Esophagus squamous epithelium (tissue), 5 donors: ENCODE results near the gene FRMD7. TPM values are rescaled to one million over a fixed set of nuclear protein-coding genes. Genes with fewer than 3 reads are reported as not detected.

ENCODE experiments used
- DNase-seq: peaks from one replicate; lab custom pipeline; 2025; lab: John Stamatoyannopoulos, UW
- H3K27ac ChIP-seq, 4 donors: fragments of 200-600 bp; sonication (generic); one replicate each; pipeline ENCODE4 v1.5.1; 2016 to 2019; ENCODE audit warnings: mild to moderate bottlenecking in 1 of 4
- H3K27me3 ChIP-seq, 4 donors: fragments of 200-600 bp; sonication (generic); 1 replicate in 3 of 4; 2 replicates in 1 of 4; pipeline versions ENCODE4 v1.5.1 to v1.6.0; 2017 to 2021; ENCODE audit warnings: antibody characterized with exemption in 1 of 4
- H3K36me3 ChIP-seq, 3 donors: fragments of 200-600 bp; sonication (generic); one replicate each; pipeline ENCODE4 v1.5.1; 2016 to 2019
- H3K4me1 ChIP-seq, 3 donors: fragments of 200-600 bp; sonication (generic); one replicate each; pipeline ENCODE4 v1.5.1; 2017 to 2019
- H3K4me3 ChIP-seq, 4 donors: fragments of 200-600 bp; sonication (generic); 1 replicate in 3 of 4; 2 replicates in 1 of 4; pipeline ENCODE4 v1.5.1; 2016 to 2019; ENCODE audit warnings: mild to moderate bottlenecking in 2 of 4, moderate library complexity in 1 of 4
- H3K9me3 ChIP-seq, 3 donors: fragments of 200-600 bp; sonication (generic); one replicate each; pipeline ENCODE4 v1.5.1; 2016 to 2019
- CTCF ChIP-seq, 6 experiments: fragments of 450-650 bp in 4 of 6; fragments of 200-600 bp in 2 of 6; sonication (generic) in 2 of 6; IDR thresholded peaks; one replicate each; pipeline ENCODE4 v1.5.1; 2016 to 2019; ENCODE audit warnings: antibody characterized with exemption in 6 of 6, mild to moderate bottlenecking in 4 of 6, moderate library complexity in 4 of 6
- POLR2A ChIP-seq, 4 donors: fragments of 450-650 bp; IDR thresholded peaks; one replicate each; pipeline ENCODE4 v1.6.1; 2017; ENCODE audit warnings: antibody characterized with exemption in 4 of 4, mild to moderate bottlenecking in 4 of 4, moderate library complexity in 3 of 4
- WGBS, 2 donors: methylation state at CpG; one replicate each; pipeline ENCODE4 v1.1.5; 2018; 5-methylcytosine and 5-hydroxymethylcytosine counted together
- intact Hi-C: fragments of 100-400 bp; cut with DNase I; formaldehyde crosslinking; loops from one replicate; pipeline ENCODE4 v1.15.0; 2022
- total RNA-seq, 4 donors: library from RNA; depleted of rRNA; stranded (reverse); fragments of >200 nt; gene quantifications; one replicate each; pipeline ENCODE4 v1.1.0, GENCODE V29; 2016
- donor health status: DM: yes; HTN: yes; CAD: no.

FRMD7 gene
- total RNA-seq, 4 donors from 2014 or later = not detected

- no peak for TF ChIP-seq POLR2A (IDR thresholded peaks at IDR 0.05)
- TF ChIP-seq CTCF (IDR thresholded peaks at IDR 0.05) = no peak
- DNase-seq = no peak
- intact Hi-C loops = no loop called here
- H3K36me3 ChIP-seq = peaks cover 0 to 7% (median 0%) of the 10 kb centered on the region in 3 donors
- H3K27me3 ChIP-seq = peaks cover 0 to 3% (median 0%) of the 10 kb centered on the region in 4 donors
- H3K27ac ChIP-seq = no peak overlapping the region
- H3K4me3 ChIP-seq = no peak overlapping the region
- 50 to 60% methylated on average over 1 of the region's 1 CpG for WGBS, 2 donors
- no peaks in the 10 kb centered on the region for H3K4me1 ChIP-seq
- H3K9me3 ChIP-seq = no peaks in the 10 kb centered on the region
Observed at GRCh38 chrX:132068405-132068804, 59.4 kb downstream of the FRMD7 start.

- intact Hi-C loops = no loop called here
- Histone ChIP-seq H3K36me3 (no peaks in the 10 kb centered on the region), H3K27me3 (no peaks in the 10 kb centered on the region), H3K9me3 (no peaks in the 10 kb centered on the region), H3K27ac (no peak overlapping the region), H3K4me3 (no peak overlapping the region), H3K4me1 (no peaks in the 10 kb centered on the region)
- DNase-seq = no peak
- WGBS, 2 donors = 55 to 94% methylated on average over 3 to 4 of the region's 4 CpGs
- no peak for TF ChIP-seq POLR2A (IDR thresholded peaks at IDR 0.05)
- no peak for TF ChIP-seq CTCF (IDR thresholded peaks at IDR 0.05)
Observed at GRCh38 chrX:132063862-132064261, 64.0 kb downstream of the FRMD7 start.

- DNase-seq = no peak
- Histone ChIP-seq H3K4me3 (no peak overlapping the region), H3K36me3 (no peaks in the 10 kb centered on the region), H3K27ac (no peak overlapping the region), H3K4me1 (no peaks in the 10 kb centered on the region), H3K27me3 (no peaks in the 10 kb centered on the region), H3K9me3 (no peaks in the 10 kb centered on the region)
- intact Hi-C loops = no loop called here
- TF ChIP-seq CTCF (IDR thresholded peaks at IDR 0.05) (no peak), POLR2A (IDR thresholded peaks at IDR 0.05) (no peak)
- WGBS, 2 donors = 74 to 100% methylated on average over 3 of the region's 3 CpGs
Observed at GRCh38 chrX:132063334-132063733, 64.5 kb downstream of the FRMD7 start.

- 59 to 85% methylated on average over 2 of the region's 2 CpGs for WGBS, 2 donors
Observed at GRCh38 chrX:132059973-132060540, 67.8 kb downstream of the FRMD7 start.

GRCh38 chrX:132058975-132059374 lies 68.8 kb downstream of the FRMD7 start:
- intact Hi-C loops = no loop called here
- DNase-seq = no peak
- no peaks in the 10 kb centered on the region for H3K4me1 ChIP-seq
- TF ChIP-seq CTCF (IDR thresholded peaks at IDR 0.05) (no peak), POLR2A (IDR thresholded peaks at IDR 0.05) (no peak)
- H3K4me3 ChIP-seq = no peak overlapping the region
- H3K27ac ChIP-seq = no peak overlapping the region
- no peaks in the 10 kb centered on the region for H3K9me3 ChIP-seq
- no peaks in the 10 kb centered on the region for H3K36me3 ChIP-seq
- 57 to 79% methylated on average over 2 of the region's 2 CpGs for WGBS, 2 donors
- H3K27me3 ChIP-seq = no peaks in the 10 kb centered on the region

More at GRCh38 chrX:132059973-132060540, 67.8 kb downstream of the FRMD7 start:
- Histone ChIP-seq H3K27ac (no peak overlapping the region), H3K27me3 (no peaks in the 10 kb centered on the region), H3K36me3 (no peaks in the 10 kb centered on the region), H3K4me1 (no peaks in the 10 kb centered on the region), H3K9me3 (no peaks in the 10 kb centered on the region), H3K4me3 (no peak overlapping the region)
- intact Hi-C loops = no loop called here
- no peak for DNase-seq
- TF ChIP-seq POLR2A (IDR thresholded peaks at IDR 0.05) = no peak
- no peak for TF ChIP-seq CTCF (IDR thresholded peaks at IDR 0.05)
